Measurements from ENCODE around the gene ST3GAL3.

The ST3GAL3 gene

GRCh38 chr1:43856188-43856587 lies 148.9 kb downstream of the ST3GAL3 start:
- no peak overlapping the region for H3K9ac ChIP-seq
- H3K4me1 ChIP-seq, result peaks cover 32 to 58% (median 53%) of the 10 kb centered on the region in 10 experiments
- H4K20me1 ChIP-seq, result no peaks in the 10 kb centered on the region
- no peak overlapping the region for H3K27ac ChIP-seq
- H3K9me3 ChIP-seq (replicated peaks in 1 of 11), result peaks cover 0 to 18% (median 11%) of the 10 kb centered on the region in 11 experiments; a peak in 10 of 22 replicates
- no peak overlapping the region for H3K4me3 ChIP-seq
- no peak for TF ChIP-seq Cebpa-rat (IDR thresholded peaks at IDR 0.05)
- no peaks in the 10 kb centered on the region for H3K27me3 ChIP-seq
- no peak overlapping the region for H3K4me2 ChIP-seq
- H3K36me3 ChIP-seq, result peaks cover 6 to 64% (median 45%) of the 10 kb centered on the region in 11 experiments; a peak in 21 of 22 replicates

- no peaks in the 10 kb centered on the region for H3K27me3 ChIP-seq
- TF ChIP-seq Cebpa-rat (IDR thresholded peaks at IDR 0.05), result no peak
- H3K9ac ChIP-seq, result no peak overlapping the region
- no peak overlapping the region for H3K4me2 ChIP-seq
- no peaks in the 10 kb centered on the region for H4K20me1 ChIP-seq
- H3K36me3 ChIP-seq, result peaks cover 6 to 71% (median 45%) of the 10 kb centered on the region in 11 experiments; a peak in 21 of 22 replicates
- H3K27ac ChIP-seq, result no peak overlapping the region
- H3K4me1 ChIP-seq, result peaks cover 29 to 55% (median 47%) of the 10 kb centered on the region in 10 experiments
- H3K9me3 ChIP-seq (replicated peaks in 1 of 11), result peaks cover 0 to 18% (median 11%) of the 10 kb centered on the region in 11 experiments; a peak in 10 of 22 replicates
- H3K4me3 ChIP-seq, result no peak overlapping the region
Observed at GRCh38 chr1:43857163-43857562, 149.8 kb downstream of the ST3GAL3 start.

GRCh38 chr1:43858324-43858723 lies 151.0 kb downstream of the ST3GAL3 start:
- no peaks in the 10 kb centered on the region for H3K27me3 ChIP-seq
- H4K20me1 ChIP-seq, result no peaks in the 10 kb centered on the region
- H3K36me3 ChIP-seq, result peaks cover 6 to 79% (median 48%) of the 10 kb centered on the region in 11 experiments; a peak in 21 of 22 replicates
- peaks cover 0 to 21% (median 13%) of the 10 kb centered on the region in 11 experiments; a peak in 13 of 22 replicates for H3K9me3 ChIP-seq (replicated peaks in 1 of 11)
- no peak for TF ChIP-seq Cebpa-rat (IDR thresholded peaks at IDR 0.05)
- peak overlapping the region in 4 of 11 experiments; percentile 3 to 33 (median 14); a peak in 3 of 22 replicates for H3K27ac ChIP-seq
- H3K4me2 ChIP-seq, result peak overlapping the region in 4 of 11 experiments; percentile 9 to 27 (median 21); a peak in 8 of 22 replicates
- no peak overlapping the region for H3K4me3 ChIP-seq
- H3K4me1 ChIP-seq, result peaks cover 18 to 44% (median 35%) of the 10 kb centered on the region in 10 experiments
- 0 out of 22 replicates have a peak overlapping the region, but pooled peaks of 1 of the 11 experiments have one; percentile 4 for H3K9ac ChIP-seq

GRCh38 chr1:43861337-43861736 lies 154.0 kb downstream of the ST3GAL3 start:
- H3K27me3 ChIP-seq, result no peaks in the 10 kb centered on the region
- H3K27ac ChIP-seq, result peak overlapping the region in 2 of 11 experiments; percentile 3 to 24; a peak in 3 of 22 replicates
- H3K9me3 ChIP-seq (replicated peaks in 1 of 11), result peaks cover 0 to 18% (median 8%) of the 10 kb centered on the region in 11 experiments; a peak in 13 of 22 replicates
- H3K4me1 ChIP-seq, result peaks cover 11 to 41% (median 21%) of the 10 kb centered on the region in 10 experiments
- no peak for TF ChIP-seq Cebpa-rat (IDR thresholded peaks at IDR 0.05)
- peak overlapping the region in 6 of 11 experiments; percentile 7 to 58 (median 46); a peak in 10 of 22 replicates for H3K4me2 ChIP-seq
- no peaks in the 10 kb centered on the region for H4K20me1 ChIP-seq
- no peak overlapping the region for H3K9ac ChIP-seq
- H3K36me3 ChIP-seq, result peaks cover 6 to 70% (median 43%) of the 10 kb centered on the region in 11 experiments; a peak in 20 of 22 replicates
- H3K4me3 ChIP-seq, result no peak overlapping the region

GRCh38 chr1:43861988-43862735 lies 154.8 kb downstream of the ST3GAL3 start:
- peaks cover 6 to 62% (median 37%) of the 10 kb centered on the region in 11 experiments; a peak in 20 of 22 replicates for H3K36me3 ChIP-seq
- no peaks in the 10 kb centered on the region for H4K20me1 ChIP-seq
- H3K27me3 ChIP-seq, result no peaks in the 10 kb centered on the region
- no peak overlapping the region for H3K9ac ChIP-seq
- no peak for TF ChIP-seq Cebpa-rat (IDR thresholded peaks at IDR 0.05)
- H3K27ac ChIP-seq, result 0 out of 22 replicates have a peak overlapping the region, but pooled peaks of 2 of the 11 experiments have one; percentile 7 to 24
- peaks cover 0 to 10% (median 3%) of the 10 kb centered on the region in 11 experiments; a peak in 8 of 22 replicates for H3K9me3 ChIP-seq (replicated peaks in 1 of 11)
- H3K4me2 ChIP-seq, result no peak overlapping the region
- no peak overlapping the region for H3K4me3 ChIP-seq
- peaks cover 11 to 41% (median 20%) of the 10 kb centered on the region in 10 experiments for H3K4me1 ChIP-seq

GRCh38 chr1:43864111-43865045 lies 157.0 kb downstream of the ST3GAL3 start:
- Histone ChIP-seq H3K4me3 (no peak overlapping the region), H3K4me2 (no peak overlapping the region), H3K9me3 (replicated peaks in 1 of 11) (peaks cover 0 to 10% (median 3%) of the 10 kb centered on the region in 11 experiments; a peak in 4 of 22 replicates), H3K27me3 (no peaks in the 10 kb centered on the region), H4K20me1 (no peaks in the 10 kb centered on the region), H3K27ac (no peak overlapping the region), H3K36me3 (peaks cover 0 to 45% (median 21%) of the 10 kb centered on the region in 11 experiments; a peak in 17 of 22 replicates), H3K4me1 (peaks cover 13 to 51% (median 26%) of the 10 kb centered on the region in 10 experiments), H3K9ac (no peak overlapping the region)
- no peak for TF ChIP-seq Cebpa-rat (IDR thresholded peaks at IDR 0.05)

GRCh38 chr1:43866201-43866600 lies 158.9 kb downstream of the ST3GAL3 start:
- no peak overlapping the region for H3K9ac ChIP-seq
- peaks cover 0 to 10% (median 3%) of the 10 kb centered on the region in 11 experiments; a peak in 4 of 22 replicates for H3K9me3 ChIP-seq (replicated peaks in 1 of 11)
- H3K4me2 ChIP-seq, result peak overlapping the region in 2 of 11 experiments; percentile 3 to 21; a peak in 2 of 22 replicates
- H3K4me1 ChIP-seq, result peaks cover 30 to 55% (median 35%) of the 10 kb centered on the region in 10 experiments
- no peaks in the 10 kb centered on the region for H4K20me1 ChIP-seq
- peaks cover 0 to 29% (median 15%) of the 10 kb centered on the region in 11 experiments; a peak in 12 of 22 replicates for H3K36me3 ChIP-seq
- peak overlapping the region in 4 of 11 experiments; percentile 14 to 43 (median 24); a peak in 5 of 22 replicates for H3K27ac ChIP-seq
- H3K27me3 ChIP-seq, result no peaks in the 10 kb centered on the region
- TF ChIP-seq Cebpa-rat (IDR thresholded peaks at IDR 0.05), result no peak
- no peak overlapping the region for H3K4me3 ChIP-seq

All from BLaER1 treated with 17β-estradiol and CSF1 and Interleukin-3, amounts not matched to agents 10 nM and 100 nM (cell line).